ENCODE data around the gene TMEM132E. TPM values are rescaled to one million over a fixed set of nuclear protein-coding genes. Genes with fewer than 3 reads are reported as not detected.
A peak's percentile ranks its signal among the peaks of the same experiment; 100 is the strongest.

TMEM132E gene
- total and polyA plus RNA-seq, 2 experiments from 2014 or later, result 0.16 to 0.45 TPM

DNA sequence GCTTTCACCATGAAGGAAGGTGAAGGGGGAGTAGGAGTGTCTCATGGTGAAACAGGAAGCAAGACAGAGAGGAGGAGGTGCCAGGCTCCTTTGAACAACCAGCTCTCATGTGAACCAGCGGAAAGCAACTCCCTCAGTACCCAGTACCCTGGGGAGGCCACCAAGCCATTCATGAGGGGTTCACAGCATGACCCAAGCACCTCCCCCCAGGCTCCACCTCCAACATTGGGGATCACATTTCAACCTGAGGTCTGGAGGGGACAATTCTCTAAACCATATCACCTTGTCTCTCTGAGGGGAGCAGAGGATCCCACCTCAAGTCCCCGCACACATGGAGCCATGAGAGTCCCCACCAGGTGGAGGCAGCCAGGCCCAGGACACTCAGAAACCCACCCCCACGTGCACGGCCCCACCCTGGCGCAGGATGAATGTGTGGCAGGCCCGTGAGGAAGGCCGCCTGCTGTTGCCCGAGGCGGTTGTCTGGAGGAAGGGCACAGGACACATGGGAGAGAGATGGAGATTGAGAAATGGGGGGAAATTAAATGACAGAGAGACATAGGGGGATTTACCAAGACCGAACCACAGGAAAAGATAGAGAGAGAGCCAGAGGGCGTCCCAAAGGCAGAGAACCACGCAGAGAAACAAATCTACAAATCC lies 85.9 kb downstream of the TMEM132E start:
- Mint-ChIP-seq H3K9me3 (no peaks in the 10 kb centered on the region), H3K4me1 (peaks cover 23% of the 10 kb centered on the region), H3K4me3 (peak overlapping the region; percentile 42), H3K27ac (no peak overlapping the region; the same call in 1 of the 2 replicates), H3K27me3 (ENCODE audit: insufficient read depth, low read depth, poor library complexity) (peaks cover 9% of the 10 kb centered on the region), H3K36me3 (ENCODE audit: low read depth) (no peaks in the 10 kb centered on the region)
- no peaks in the 10 kb centered on the region for H4K20me1 ChIP-seq (replicated peaks; ENCODE audit: insufficient read depth)
- ATAC-seq (peak; percentile 59), DNase-seq (ENCODE audit: low spot score) (peak; percentile 27)
- TF ChIP-seq CREB1 (CRISPR knock-in tag; IDR thresholded peaks at IDR 0.05; ENCODE audit: low read depth) (no peak), ZNF114 (CRISPR knock-in tag; IDR thresholded peaks at IDR 0.05) (no peak), CTCF (conservative IDR thresholded peaks at IDR 0.05; ENCODE audit: low read depth in 2 of 2) (no peak), JUNB (IDR thresholded peaks at IDR 0.05; ENCODE audit: unreplicated experiment) (no peak), EZH2 (IDR thresholded peaks at IDR 0.05; ENCODE audit: low read depth, unreplicated experiment) (no peak), NANOG (IDR thresholded peaks at IDR 0.05; ENCODE audit: borderline replicate concordance) (no peak), POLR2AphosphoS5 (IDR thresholded peaks at IDR 0.05; ENCODE audit: low read depth) (no peak), EZH2phosphoT487 (IDR thresholded peaks at IDR 0.05; ENCODE audit: unreplicated experiment) (no peak), ZNF331 (CRISPR knock-in tag; IDR thresholded peaks at IDR 0.05; ENCODE audit: low read depth) (no peak), STAT1 (IDR thresholded peaks at IDR 0.05; ENCODE audit: unreplicated experiment) (no peak)
- TF ChIP-seq, protein P1, sequence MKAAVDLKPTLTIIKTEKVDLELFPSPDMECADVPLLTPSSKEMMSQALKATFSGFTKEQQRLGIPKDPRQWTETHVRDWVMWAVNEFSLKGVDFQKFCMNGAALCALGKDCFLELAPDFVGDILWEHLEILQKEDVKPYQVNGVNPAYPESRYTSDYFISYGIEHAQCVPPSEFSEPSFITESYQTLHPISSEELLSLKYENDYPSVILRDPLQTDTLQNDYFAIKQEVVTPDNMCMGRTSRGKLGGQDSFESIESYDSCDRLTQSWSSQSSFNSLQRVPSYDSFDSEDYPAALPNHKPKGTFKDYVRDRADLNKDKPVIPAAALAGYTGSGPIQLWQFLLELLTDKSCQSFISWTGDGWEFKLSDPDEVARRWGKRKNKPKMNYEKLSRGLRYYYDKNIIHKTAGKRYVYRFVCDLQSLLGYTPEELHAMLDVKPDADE (IDR thresholded peaks at IDR 0.05), result no peak
- TF ChIP-seq, protein P2, sequence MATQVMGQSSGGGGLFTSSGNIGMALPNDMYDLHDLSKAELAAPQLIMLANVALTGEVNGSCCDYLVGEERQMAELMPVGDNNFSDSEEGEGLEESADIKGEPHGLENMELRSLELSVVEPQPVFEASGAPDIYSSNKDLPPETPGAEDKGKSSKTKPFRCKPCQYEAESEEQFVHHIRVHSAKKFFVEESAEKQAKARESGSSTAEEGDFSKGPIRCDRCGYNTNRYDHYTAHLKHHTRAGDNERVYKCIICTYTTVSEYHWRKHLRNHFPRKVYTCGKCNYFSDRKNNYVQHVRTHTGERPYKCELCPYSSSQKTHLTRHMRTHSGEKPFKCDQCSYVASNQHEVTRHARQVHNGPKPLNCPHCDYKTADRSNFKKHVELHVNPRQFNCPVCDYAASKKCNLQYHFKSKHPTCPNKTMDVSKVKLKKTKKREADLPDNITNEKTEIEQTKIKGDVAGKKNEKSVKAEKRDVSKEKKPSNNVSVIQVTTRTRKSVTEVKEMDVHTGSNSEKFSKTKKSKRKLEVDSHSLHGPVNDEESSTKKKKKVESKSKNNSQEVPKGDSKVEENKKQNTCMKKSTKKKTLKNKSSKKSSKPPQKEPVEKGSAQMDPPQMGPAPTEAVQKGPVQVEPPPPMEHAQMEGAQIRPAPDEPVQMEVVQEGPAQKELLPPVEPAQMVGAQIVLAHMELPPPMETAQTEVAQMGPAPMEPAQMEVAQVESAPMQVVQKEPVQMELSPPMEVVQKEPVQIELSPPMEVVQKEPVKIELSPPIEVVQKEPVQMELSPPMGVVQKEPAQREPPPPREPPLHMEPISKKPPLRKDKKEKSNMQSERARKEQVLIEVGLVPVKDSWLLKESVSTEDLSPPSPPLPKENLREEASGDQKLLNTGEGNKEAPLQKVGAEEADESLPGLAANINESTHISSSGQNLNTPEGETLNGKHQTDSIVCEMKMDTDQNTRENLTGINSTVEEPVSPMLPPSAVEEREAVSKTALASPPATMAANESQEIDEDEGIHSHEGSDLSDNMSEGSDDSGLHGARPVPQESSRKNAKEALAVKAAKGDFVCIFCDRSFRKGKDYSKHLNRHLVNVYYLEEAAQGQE (IDR thresholded peaks at IDR 0.05; ENCODE audit: unreplicated experiment), result no peak
- TF ChIP-seq, protein P3, sequence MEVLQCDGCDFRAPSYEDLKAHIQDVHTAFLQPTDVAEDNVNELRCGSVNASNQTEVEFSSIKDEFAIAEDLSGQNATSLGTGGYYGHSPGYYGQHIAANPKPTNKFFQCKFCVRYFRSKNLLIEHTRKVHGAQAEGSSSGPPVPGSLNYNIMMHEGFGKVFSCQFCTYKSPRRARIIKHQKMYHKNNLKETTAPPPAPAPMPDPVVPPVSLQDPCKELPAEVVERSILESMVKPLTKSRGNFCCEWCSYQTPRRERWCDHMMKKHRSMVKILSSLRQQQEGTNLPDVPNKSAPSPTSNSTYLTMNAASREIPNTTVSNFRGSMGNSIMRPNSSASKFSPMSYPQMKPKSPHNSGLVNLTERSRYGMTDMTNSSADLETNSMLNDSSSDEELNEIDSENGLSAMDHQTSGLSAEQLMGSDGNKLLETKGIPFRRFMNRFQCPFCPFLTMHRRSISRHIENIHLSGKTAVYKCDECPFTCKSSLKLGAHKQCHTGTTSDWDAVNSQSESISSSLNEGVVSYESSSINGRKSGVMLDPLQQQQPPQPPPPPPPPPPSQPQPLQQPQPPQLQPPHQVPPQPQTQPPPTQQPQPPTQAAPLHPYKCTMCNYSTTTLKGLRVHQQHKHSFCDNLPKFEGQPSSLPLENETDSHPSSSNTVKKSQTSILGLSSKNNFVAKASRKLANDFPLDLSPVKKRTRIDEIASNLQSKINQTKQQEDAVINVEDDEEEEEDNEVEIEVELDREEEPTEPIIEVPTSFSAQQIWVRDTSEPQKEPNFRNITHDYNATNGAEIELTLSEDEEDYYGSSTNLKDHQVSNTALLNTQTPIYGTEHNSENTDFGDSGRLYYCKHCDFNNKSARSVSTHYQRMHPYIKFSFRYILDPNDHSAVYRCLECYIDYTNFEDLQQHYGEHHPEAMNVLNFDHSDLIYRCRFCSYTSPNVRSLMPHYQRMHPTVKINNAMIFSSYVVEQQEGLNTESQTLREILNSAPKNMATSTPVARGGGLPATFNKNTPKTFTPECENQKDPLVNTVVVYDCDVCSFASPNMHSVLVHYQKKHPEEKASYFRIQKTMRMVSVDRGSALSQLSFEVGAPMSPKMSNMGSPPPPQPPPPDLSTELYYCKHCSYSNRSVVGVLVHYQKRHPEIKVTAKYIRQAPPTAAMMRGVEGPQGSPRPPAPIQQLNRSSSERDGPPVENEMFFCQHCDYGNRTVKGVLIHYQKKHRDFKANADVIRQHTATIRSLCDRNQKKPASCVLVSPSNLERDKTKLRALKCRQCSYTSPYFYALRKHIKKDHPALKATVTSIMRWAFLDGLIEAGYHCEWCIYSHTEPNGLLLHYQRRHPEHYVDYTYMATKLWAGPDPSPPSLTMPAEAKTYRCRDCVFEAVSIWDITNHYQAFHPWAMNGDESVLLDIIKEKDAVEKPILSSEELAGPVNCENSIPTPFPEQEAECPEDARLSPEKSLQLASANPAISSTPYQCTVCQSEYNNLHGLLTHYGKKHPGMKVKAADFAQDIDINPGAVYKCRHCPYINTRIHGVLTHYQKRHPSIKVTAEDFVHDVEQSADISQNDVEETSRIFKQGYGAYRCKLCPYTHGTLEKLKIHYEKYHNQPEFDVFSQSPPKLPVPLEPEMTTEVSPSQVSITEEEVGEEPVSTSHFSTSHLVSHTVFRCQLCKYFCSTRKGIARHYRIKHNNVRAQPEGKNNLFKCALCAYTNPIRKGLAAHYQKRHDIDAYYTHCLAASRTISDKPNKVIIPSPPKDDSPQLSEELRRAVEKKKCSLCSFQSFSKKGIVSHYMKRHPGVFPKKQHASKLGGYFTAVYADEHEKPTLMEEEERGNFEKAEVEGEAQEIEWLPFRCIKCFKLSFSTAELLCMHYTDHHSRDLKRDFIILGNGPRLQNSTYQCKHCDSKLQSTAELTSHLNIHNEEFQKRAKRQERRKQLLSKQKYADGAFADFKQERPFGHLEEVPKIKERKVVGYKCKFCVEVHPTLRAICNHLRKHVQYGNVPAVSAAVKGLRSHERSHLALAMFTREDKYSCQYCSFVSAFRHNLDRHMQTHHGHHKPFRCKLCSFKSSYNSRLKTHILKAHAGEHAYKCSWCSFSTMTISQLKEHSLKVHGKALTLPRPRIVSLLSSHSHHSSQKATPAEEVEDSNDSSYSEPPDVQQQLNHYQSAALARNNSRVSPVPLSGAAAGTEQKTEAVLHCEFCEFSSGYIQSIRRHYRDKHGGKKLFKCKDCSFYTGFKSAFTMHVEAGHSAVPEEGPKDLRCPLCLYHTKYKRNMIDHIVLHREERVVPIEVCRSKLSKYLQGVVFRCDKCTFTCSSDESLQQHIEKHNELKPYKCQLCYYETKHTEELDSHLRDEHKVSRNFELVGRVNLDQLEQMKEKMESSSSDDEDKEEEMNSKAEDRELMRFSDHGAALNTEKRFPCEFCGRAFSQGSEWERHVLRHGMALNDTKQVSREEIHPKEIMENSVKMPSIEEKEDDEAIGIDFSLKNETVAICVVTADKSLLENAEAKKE (CRISPR knock-in tag; IDR thresholded peaks at IDR 0.05), result no peak
- no peaks in the 10 kb centered on the region for H3K79me2 ChIP-seq (replicated peaks; ENCODE audit: insufficient read depth)
- no peaks in the 10 kb centered on the region for H3K9me2 ChIP-seq (ENCODE audit: insufficient read depth)
- H3K36me3 ChIP-seq (ENCODE audit: insufficient read depth), result no peaks in the 10 kb centered on the region
- H3K27ac ChIP-seq (ENCODE audit: low read depth), result peak overlapping the region; percentile 18; the same call in 1 of the 2 replicates
- H3K27me3 ChIP-seq (ENCODE audit: insufficient read depth), result no peaks in the 10 kb centered on the region
- peaks cover 11% of the 10 kb centered on the region for H3K4me1 ChIP-seq (ENCODE audit: insufficient read depth)
- peak overlapping the region; percentile 38 for H3K4me3 ChIP-seq
- peak overlapping the region; percentile 53 for H3K4me2 ChIP-seq
- H2AFZ ChIP-seq, result peak overlapping the region; percentile 96
- no peaks in the 10 kb centered on the region for H3F3A ChIP-seq (replicated peaks; ENCODE audit: low read depth)
